Stimulated activated naive CD8-positive, alpha-beta T cell treated with anti-CD3 and anti-CD28 coated beads, Interleukin-15, Interleukin-2, amounts not matched to agents 100 U/mL and 50 U/mL, for 24 hours (primary cell): ENCODE results near the gene GTSE1.

Source experiments
- ATAC-seq: fragments of 150-1000 bp; cut with Tn5 transposase; one replicate; pipeline ENCODE4 v1.10.0; 2021
- DNase-seq: peaks from one replicate; pipeline ENCODE4 v3.0.0; 2021

The GTSE1 gene

GRCh38 chr22:46380069-46380468 is 83.4 kb downstream of the GTSE1 start:
- ATAC-seq (no peak), DNase-seq (no peak)
